SHP77 treated with DMSO at 0.1 percent for 48 hours (cell line): ENCODE data around the gene STX8.
"Not testable (repeated sequence)": the region's sequence is repeated elsewhere in the genome, so short reads cannot be mapped to it uniquely, and the experiment has no call there.

Experiments
- DNase-seq: peaks from one replicate; lab custom pipeline; 2025; lab: John Stamatoyannopoulos, UW

The STX8 gene

GRCh38 chr17:9401434-9401833 lies 174.2 kb downstream of the STX8 start:
- DNase-seq: no peak

GRCh38 chr17:9389111-9389527 lies 186.5 kb downstream of the STX8 start:
- no peak for DNase-seq

GRCh38 chr17:9386401-9386800 lies 189.2 kb downstream of the STX8 start:
- DNase-seq: peak; percentile 48

- DNase-seq: no peak
These were observed 191.8 kb downstream of the STX8 start for GRCh38 chr17:9383826-9384225.

- no peak for DNase-seq
These were observed 193.0 kb downstream of the STX8 start for GRCh38 chr17:9382626-9383025.

DNA sequence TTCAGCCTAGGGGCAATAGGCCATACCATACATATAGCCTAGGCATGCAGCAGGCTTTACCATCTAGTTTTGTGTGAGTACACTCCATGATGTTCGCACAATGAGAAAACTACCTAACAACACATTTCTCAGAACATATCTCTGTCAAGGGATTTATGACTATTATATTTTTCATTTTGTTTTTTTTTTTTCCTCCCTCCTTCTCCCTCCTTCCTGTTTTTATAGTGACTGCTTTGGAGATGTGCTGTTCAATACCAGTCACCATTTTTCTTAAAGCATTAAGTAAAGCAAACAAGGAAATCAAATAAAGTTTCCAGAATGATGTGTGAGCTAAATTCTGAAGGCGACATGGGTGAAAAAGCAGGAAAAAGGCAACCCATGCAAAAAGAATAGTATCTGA lies 194.6 kb downstream of the STX8 start:
- no peak for DNase-seq

GRCh38 chr17:9380361-9380760 lies 195.3 kb downstream of the STX8 start:
- DNase-seq: no peak

DNA sequence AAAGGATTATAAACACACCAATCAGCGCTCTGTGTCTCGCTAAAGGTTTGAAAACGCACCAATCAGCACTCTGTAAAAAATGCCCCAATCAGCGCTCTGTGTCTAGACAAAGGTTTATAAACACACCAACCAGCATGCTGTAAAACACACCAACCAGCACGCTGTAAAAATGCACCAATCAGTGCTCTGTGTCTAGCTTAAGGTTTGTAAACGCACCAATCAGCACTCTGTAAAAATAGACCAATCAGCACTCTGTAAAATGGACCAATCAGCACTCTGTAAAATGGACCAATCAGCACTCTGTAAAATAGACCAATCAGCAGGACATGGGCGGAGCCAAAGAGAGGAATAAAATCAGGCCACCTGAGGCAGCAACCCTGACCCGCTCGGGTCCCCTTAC lies 199.4 kb downstream of the STX8 start:
- DNase-seq: not testable (repeated sequence)

- peak; percentile 91 for DNase-seq
These were observed 204.6 kb downstream of the STX8 start for GRCh38 chr17:9371019-9371418.

- DNase-seq: no peak
These were observed 205.2 kb downstream of the STX8 start for GRCh38 chr17:9370467-9370866.

GRCh38 chr17:9368631-9369030 lies 207.0 kb downstream of the STX8 start:
- no peak for DNase-seq

GRCh38 chr17:9367156-9367555 lies 208.5 kb downstream of the STX8 start:
- DNase-seq: no peak

DNA sequence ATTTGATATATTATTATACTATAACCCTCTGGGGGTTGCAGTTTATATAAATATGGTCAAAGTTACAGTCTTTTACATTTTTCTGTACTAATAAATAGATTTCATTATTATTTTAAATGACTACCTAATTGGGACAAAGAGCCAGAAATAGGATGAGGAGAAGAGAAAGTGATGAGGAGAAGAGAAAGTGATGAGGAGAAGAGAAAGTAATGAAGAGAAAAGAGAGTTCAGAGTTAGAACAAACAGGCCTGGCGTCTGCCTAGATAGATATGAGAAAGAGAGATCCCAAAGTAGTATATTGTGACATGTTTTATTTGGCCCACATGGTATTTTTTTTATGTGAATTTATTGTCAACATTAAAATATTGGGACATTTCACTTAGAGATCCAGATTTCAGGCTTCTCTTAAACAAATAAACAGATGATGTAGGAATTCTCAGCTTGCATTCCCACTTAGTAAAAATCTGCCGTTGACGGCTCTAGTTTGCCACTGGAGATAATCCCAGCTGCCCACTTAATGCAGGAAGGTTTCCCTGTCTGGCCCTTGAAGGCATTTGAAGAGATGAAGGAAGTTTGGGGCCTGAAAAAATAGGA lies 210.7 kb downstream of the STX8 start:
- DNase-seq: no peak

- no peak for DNase-seq
These were observed 211.9 kb downstream of the STX8 start for GRCh38 chr17:9363440-9364350.

- no peak for DNase-seq
These were observed 214.2 kb downstream of the STX8 start for GRCh38 chr17:9361188-9361955.

DNA sequence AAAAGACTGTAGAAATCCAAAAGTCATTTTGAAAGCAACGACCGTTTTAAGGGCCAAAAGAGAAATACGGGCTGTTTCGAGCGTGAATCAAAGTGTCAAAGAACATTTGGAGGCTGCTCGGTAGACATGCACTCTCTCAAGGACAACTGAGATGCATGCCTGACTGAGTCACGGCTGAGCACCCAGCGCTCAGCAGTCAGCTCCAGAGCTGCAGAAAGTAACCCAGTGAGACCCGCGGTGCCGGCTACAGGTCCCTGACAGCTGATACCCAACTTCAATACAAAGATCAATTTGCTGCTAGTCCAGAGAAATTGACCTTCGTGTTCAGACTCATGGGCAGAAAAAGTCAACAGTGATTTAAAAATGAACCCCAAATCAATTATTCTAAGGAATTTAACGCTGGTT lies 214.9 kb downstream of the STX8 start:
- DNase-seq: no peak

GRCh38 chr17:9356488-9356911 lies 219.1 kb downstream of the STX8 start:
- no peak for DNase-seq

- DNase-seq: no peak
These were observed 219.8 kb downstream of the STX8 start for GRCh38 chr17:9355846-9356245.

GRCh38 chr17:9355231-9355630 lies 220.4 kb downstream of the STX8 start:
- DNase-seq: not testable (repeated sequence)

DNA sequence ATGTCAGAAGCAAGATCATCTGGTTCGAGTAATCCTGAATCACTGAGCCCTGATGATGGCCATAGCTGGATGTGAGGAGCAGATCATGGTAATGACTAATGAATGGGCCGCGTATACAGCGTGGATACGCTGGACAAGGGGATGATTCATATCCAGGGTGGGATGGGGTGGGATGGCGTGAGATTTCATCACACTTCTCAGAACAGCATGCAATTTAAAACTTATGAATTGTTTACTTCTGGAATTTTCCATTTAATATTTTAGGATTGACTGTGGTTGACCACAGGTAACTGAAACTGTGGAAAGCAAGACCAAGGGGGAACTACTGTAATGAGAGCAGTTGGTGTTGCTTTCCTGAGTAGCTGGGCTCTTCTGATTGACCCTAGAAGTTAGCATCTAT lies 225.5 kb downstream of the STX8 start:
- no peak for DNase-seq

DNA sequence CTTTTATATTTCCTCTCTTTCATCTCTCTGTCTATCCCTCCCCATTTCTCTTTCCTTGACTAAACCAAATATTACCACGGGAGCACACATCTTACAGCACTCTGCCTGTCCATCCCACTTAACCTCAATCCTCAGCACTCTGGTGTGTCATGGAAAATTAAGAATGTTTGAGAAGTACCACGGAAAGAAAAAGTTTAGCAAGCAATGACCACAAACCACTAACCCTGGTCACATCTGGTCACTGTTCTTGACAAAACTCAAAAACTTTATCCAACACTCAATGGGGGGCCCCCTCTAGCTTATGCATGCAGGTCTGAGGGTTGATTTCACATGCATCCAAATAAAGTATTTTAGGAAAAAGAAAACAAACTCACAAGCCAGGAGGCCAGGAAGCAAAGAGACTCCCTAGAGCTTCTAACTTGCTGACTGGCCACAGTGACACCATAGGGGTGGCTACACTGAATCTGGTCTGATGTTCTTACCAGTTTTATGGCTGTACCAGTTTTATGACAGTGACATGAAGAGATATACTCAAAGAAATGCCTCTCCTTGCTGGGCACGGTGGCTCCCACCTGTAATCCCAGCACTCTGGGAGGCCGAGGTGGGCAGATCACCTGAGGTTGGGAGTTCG lies 229.2 kb downstream of the STX8 start:
- no peak for DNase-seq

DNA sequence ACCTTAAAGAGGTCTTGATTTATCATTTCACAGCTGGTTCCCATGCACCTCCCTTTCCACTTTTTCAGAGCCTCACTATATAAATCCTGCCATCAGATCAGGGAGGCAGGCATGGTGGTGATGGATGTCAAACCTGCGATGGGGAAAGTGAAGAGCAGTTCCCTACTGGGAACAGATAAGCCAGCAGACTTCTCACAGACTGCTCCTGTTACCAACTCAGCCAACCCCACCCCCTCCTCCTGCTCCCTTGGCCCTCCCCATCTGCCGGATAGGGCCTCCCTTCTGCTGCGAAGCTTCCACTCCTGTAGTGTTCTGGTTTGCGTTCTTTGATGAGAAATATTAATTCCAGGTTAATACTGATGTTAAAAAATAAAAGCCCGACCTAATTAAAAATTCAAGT lies 232.1 kb downstream of the STX8 start:
- DNase-seq: no peak
